VCaP (cell line): Measurements from ENCODE around the gene SIGMAR1.

Experiments used
- H3K27ac ChIP-seq: fragments of 450-650 bp; 2 replicates; pipeline ENCODE4 v1.5.1; 2017
- TF ChIP-seq, protein P1 (sequence below): fragments of 450-650 bp; conservative IDR thresholded peaks from 2 replicates; pipeline ENCODE4 v1.5.1; 2017; ENCODE audit warnings: mild to moderate bottlenecking, moderate library complexity

Gene SIGMAR1

GRCh38 chr9:34592895-34593601 lies 44.5 kb downstream of the SIGMAR1 start:
- TF ChIP-seq, protein P1, sequence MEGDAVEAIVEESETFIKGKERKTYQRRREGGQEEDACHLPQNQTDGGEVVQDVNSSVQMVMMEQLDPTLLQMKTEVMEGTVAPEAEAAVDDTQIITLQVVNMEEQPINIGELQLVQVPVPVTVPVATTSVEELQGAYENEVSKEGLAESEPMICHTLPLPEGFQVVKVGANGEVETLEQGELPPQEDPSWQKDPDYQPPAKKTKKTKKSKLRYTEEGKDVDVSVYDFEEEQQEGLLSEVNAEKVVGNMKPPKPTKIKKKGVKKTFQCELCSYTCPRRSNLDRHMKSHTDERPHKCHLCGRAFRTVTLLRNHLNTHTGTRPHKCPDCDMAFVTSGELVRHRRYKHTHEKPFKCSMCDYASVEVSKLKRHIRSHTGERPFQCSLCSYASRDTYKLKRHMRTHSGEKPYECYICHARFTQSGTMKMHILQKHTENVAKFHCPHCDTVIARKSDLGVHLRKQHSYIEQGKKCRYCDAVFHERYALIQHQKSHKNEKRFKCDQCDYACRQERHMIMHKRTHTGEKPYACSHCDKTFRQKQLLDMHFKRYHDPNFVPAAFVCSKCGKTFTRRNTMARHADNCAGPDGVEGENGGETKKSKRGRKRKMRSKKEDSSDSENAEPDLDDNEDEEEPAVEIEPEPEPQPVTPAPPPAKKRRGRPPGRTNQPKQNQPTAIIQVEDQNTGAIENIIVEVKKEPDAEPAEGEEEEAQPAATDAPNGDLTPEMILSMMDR = no peak
- H3K27ac ChIP-seq = no peak overlapping the region

DNA sequence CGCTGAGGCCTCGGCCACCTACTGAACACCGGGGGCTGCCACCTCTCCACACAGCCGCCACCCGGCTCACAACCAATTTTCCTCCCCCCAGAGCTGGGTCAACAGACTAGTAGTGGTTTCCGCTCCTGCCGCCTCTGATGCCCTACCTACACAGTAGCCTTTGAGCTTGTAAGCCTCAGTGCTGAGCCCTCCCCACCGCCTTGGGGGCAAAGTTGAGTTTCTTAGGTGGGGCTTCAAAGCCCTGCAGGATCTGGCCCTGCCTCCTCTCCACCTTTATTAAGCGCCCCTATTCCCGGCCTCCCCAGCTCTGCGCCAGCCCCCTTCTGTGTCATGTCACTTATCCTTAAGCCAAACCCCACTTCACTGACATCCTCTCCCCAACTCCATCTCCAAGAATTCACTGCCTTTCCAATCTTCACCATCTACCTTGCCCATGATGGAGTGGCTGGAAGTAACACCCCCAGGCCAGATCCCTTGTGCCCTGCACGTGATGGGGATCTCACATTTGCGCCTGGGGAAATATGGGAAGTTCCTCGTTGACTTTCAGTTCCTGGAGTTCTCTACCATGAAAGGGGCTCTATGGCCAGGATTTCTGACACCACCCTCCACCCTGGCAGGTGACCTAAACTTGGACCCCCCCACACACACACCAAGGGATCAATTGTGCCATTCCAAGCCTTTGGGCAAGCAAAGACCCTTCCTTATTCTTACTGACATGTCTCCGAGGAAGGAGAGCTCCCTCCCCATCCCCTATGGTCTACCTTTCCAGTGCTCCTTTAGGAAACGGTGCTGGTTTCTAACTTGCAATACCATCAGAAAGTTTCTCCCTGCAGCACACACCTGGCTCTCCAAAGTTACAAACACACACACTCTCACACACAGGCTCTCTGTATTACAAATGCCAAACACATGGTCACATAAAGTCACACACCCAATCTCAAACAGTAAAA lies 45.4 kb downstream of the SIGMAR1 start:
- no peak overlapping the region for H3K27ac ChIP-seq
- TF ChIP-seq, protein P1 = no peak; the same call in none of the 2 replicates

GRCh38 chr9:34591248-34591916 lies 46.2 kb downstream of the SIGMAR1 start:
- TF ChIP-seq, protein P1 = peak; percentile 97
- H3K27ac ChIP-seq = no peak overlapping the region

DNA sequence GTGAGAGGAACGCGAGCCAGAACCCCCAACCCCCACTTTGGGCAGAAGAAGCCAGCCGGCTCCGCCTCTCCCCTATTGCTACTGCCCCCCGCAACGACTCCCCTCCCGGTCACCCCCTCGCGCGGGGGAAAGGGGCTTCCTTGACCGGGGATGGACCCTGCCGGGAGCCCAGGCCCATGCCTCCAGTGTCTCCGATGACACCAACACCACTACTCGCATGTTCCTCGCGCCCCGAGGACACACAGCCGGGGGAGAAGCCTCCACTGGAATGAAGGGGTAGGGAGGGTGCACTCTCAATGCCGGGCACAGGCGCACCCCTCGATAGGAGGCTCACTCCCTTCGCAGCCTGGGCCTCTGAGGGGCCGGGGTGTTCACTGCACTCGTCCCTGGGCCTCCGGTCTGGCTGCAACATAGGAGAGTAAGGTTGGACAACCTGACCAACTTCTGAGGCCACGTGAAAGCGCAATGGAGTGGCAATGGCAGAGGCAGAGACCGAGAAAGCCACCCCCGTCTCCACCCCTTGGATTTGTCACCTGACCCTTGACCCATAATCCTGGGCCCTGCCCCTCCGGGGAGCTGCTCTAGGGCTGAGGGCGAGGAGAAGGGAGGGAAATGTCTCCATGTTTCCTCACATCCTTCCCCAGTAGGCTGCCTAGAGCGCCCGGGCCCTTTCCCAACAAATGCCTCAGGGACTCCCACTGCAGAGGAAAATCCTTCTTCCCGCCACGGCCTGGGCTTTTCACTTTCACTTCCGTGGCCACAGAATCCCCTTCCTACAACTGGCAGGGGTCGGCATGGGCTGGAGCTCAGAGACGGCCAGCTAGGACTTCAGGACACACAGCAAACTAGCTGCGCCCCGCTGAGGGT lies 47.0 kb downstream of the SIGMAR1 start:
- TF ChIP-seq, protein P1 = no peak
- H3K27ac ChIP-seq = peak overlapping the region; percentile 79; the same call in 1 of the 2 replicates

GRCh38 chr9:34589636-34590380 lies 47.8 kb downstream of the SIGMAR1 start, which contains the start of gene CNTFR:
Gene CNTFR (minus strand): TSS chr9:34589724. CDS start chr9:34568981, 20,743 bp downstream.
- TF ChIP-seq, protein P1 = no peak
- peak within 1 kb of the TSS; percentile 79; the same call in 1 of the 2 replicates for H3K27ac ChIP-seq
